ENCODE measurements around the gene FSD1.
"Not testable (repeated sequence)": the region's sequence is repeated elsewhere in the genome, so short reads cannot be mapped to it uniquely, and the experiment has no call there.

FSD1 gene

GRCh38 chr19:4304538-4305256, at the start of gene FSD1:
Gene FSD1, plus strand, starts transcription at chr19:4304598. Its CDS starts 149 bp downstream, at chr19:4304747.
- peak; percentile 39 for DNase-seq

DNA sequence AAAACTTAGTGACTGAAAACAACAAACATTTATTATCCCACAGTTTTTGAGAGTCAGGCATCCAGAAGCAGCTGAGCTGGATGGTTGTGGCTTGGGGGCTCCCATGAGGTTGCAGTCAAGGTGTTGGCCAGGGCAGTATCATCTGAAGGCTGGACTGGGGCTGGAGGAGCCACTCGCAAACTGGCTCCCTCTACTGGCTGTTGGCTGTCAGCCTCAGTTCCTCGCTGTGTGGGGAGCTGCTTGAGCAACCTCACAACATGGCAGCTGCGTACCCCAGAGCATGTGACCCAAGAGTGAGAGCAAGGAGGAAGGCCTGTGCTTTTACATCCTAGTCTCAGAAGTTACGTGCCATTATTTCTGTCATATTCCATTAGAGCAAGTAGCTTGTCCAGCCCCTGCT, 47.8 kb upstream of the FSD1 start:
- DNase-seq: no peak

- DNase-seq: no peak
Observed at GRCh38 chr19:4257025-4257424, 47.4 kb upstream of the FSD1 start.

DNA sequence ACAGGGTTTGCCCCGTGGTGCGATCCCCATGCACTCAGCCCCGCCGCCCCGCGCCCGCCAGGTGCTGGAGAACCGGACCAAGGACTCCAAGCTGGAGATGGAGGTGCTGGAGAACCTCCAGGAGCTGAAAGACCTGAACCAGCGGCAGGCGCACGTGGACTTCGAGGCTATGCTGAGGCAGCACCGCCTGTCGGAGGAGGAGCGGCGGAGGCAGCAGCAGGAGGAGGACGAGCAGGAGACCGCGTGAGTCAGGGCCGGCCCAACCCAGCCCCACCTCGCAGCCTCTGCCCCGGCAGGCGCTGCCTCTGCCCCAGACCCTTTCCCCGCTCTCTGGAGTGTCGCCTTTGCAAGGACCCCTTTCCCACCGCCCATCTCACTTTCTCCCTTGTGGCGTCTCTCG, 46.2 kb upstream of the FSD1 start:
- no peak for DNase-seq

GRCh38 chr19:4260613-4261191, 43.7 kb upstream of the FSD1 start:
- no peak for DNase-seq

DNA sequence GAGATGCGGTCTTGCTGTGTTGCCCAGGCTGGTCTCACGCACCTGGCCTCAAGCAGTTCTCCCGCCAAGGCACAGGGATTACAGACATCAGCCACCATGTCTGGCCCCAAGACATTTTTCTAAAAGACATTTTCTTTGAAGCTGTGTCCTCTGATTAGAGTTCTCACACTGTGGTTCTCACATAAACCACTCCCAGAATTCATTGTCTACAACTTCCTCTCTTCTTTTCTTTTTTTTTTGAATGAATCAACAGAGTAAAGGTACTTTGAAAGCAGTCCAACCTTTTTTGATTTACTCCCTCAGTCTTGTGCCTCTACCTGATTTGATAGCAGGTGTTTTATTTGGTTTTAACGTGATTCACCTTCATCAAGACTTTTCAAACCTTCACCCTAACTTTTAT, 39.6 kb upstream of the FSD1 start:
- no peak for DNase-seq

- DNase-seq: no peak
Observed at GRCh38 chr19:4266253-4267000, 38.0 kb upstream of the FSD1 start.

GRCh38 chr19:4267101-4267900, 37.1 kb upstream of the FSD1 start:
- DNase-seq: no peak

- DNase-seq: no peak
Observed at GRCh38 chr19:4267901-4268815, 36.2 kb upstream of the FSD1 start.

DNA sequence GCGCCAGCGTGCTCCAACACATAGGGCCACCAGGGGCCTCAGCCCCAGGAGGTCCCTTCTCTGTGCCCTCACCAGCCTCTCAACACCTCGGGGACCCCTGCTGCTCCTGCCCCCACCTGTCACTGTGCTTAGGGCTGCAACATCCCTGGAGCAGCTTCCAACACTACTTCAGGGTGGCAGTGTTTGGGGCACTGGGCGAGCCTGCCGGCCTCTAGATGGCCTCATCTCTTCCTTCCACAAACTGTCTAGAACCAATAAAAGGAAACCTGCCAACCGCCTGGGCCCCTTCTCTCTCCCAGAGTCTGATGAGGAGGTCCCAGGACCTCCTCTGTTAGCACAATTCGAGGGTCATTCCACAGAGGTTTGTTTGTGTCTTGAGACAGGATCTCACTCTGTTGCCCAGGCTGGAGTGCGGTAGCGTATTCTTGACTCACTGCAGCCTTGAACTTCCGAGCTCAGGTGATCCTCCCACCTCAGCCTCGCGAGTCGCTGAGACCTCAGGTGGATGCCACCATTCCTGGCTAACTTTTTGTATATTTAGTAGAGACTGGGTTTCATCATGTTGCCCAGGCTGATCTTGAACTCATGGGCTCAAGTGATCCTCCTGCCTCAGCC, 35.5 kb upstream of the FSD1 start:
- no peak for DNase-seq

GRCh38 chr19:4272894-4273293, 31.5 kb upstream of the FSD1 start:
- DNase-seq: no peak

- DNase-seq: not testable (repeated sequence)
Observed at GRCh38 chr19:4274321-4274686, 30.1 kb upstream of the FSD1 start.

- no peak for DNase-seq
Observed at GRCh38 chr19:4277191-4277696, 27.2 kb upstream of the FSD1 start.

- DNase-seq: no peak
Observed at GRCh38 chr19:4278010-4278409, 26.4 kb upstream of the FSD1 start.

GRCh38 chr19:4278419-4279266, 25.8 kb upstream of the FSD1 start, which contains the start of gene SHD:
Gene SHD, plus strand, starts transcription at chr19:4279266. Its CDS starts 798 bp downstream, at chr19:4280064.
- no peak for DNase-seq

DNA sequence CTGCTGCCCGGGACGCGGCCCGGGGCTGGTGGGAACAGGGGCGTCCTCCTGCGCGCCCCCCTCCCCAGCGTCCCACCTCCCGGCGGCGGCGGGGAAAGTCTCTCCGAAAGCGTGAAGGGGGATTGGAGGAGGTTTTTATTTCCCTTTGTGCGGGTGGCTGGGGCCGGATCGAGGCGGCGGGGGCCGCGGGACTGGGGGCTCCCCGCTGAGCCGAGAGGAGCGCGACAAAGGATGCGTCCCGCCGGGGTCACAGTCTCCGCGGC, 25.2 kb upstream of the FSD1 start:
- DNase-seq: no peak

GRCh38 chr19:4279530-4280422, 24.6 kb upstream of the FSD1 start:
- DNase-seq: no peak

GRCh38 chr19:4284176-4284958, 20.0 kb upstream of the FSD1 start:
- peak; percentile 57 for DNase-seq

GRCh38 chr19:4284974-4285373, 19.4 kb upstream of the FSD1 start:
- DNase-seq: no peak

Data from NCI-H1048 (cell line).